ENCODE measurements around the gene NME5. TPM values are rescaled to one million over a fixed set of nuclear protein-coding genes. Genes with fewer than 3 reads are reported as not detected.

Gene NME5
- total and polyA plus RNA-seq, 2 of the 8 experiments (the other 6 are each of a cell fraction or from before 2014, with no cell fraction given) = 0.48 to 0.89 TPM

DNA sequence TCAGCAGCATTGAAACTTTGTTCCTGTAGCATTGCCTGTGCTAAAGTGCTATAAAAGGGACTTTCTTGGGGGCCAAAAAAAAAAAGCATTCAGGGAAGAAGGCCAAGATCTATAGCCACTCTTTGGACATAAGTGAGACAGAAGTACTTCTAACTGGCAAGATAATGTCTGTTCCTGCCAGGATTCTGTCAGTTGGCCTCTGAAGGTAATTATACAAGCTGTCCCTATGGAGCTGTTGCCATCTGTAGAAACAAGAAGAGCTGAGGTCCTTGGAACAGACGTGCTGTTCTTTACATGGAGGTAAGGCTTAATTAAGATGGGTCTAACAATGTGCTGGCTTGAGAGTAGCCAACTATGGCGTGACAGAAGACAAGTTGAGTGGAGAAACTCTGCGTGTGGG, 49.4 kb upstream of the NME5 start:
- Histone ChIP-seq H4K20me1 (replicated peaks in 1 of 2; ENCODE audit: control insufficient read depth in 1 of 2, insufficient read depth in 2 of 2, low read length in 2 of 2) (peaks cover 0 to 2% of the 10 kb centered on the region in 2 experiments), H4K5ac (ENCODE audit: insufficient read length, low read depth, low read length) (no peak overlapping the region), H2AFZ (ENCODE audit: low read length) (no peak overlapping the region), H3K36me3 (ENCODE audit: control insufficient read depth in 2 of 4, insufficient read depth in 4 of 4, low read length in 3 of 4) (peaks cover 44 to 90% (median 78%) of the 10 kb centered on the region in 4 experiments), H3K14ac (ENCODE audit: insufficient read length) (no peak overlapping the region), H2BK20ac (ENCODE audit: low read length) (no peak overlapping the region), H2BK15ac (ENCODE audit: low read length) (no peak overlapping the region), H3K56ac (replicated peaks; ENCODE audit: insufficient read length, low read depth, low read length) (no peak overlapping the region), H3K79me2 (ENCODE audit: control insufficient read depth in 1 of 2, insufficient read depth in 2 of 2, low read length in 2 of 2) (no peaks in the 10 kb centered on the region), H4K8ac (ENCODE audit: extremely low read depth, insufficient read depth, low read length) (no peak overlapping the region), H3K18ac (ENCODE audit: extremely low read depth, low read length) (no peak overlapping the region), H2AK5ac (ENCODE audit: low read depth, low read length) (no peak overlapping the region), H3K9me3 (ENCODE audit: insufficient read depth in 2 of 2, low read depth in 1 of 2, low read length in 1 of 2) (no peaks in the 10 kb centered on the region), H3K9ac (replicated peaks in 1 of 4; ENCODE audit: extremely low read depth in 1 of 4, low read depth in 3 of 4, low read length in 3 of 4) (no peak overlapping the region), H3K4me1 (replicated peaks in 1 of 4; ENCODE audit: control insufficient read depth in 3 of 4, insufficient read depth in 4 of 4, low read length in 3 of 4) (no peaks in the 10 kb centered on the region), H2BK12ac (ENCODE audit: low read depth, low read length) (no peak overlapping the region), H3K23ac (ENCODE audit: insufficient read length) (no peak overlapping the region), H3K23me2 (ENCODE audit: low read depth, low read length) (no peaks in the 10 kb centered on the region), H3K4ac (replicated peaks; ENCODE audit: insufficient read length, low read depth, low read length) (no peak overlapping the region), H3K4me3 (ENCODE audit: extremely low read depth in 1 of 4, insufficient read depth in 2 of 4, low read depth in 3 of 4, low read length in 4 of 4) (no peak overlapping the region), H3K27me3 (replicated peaks in 1 of 4; ENCODE audit: control insufficient read depth in 3 of 4, extremely low read depth in 1 of 4, insufficient read depth in 3 of 4, low read length in 3 of 4) (peaks cover 0 to 1% (median 0%) of the 10 kb centered on the region in 4 experiments; a peak in 1 of 7 replicates), H3K4me2 (ENCODE audit: insufficient read depth in 1 of 2, low read depth in 2 of 2, low read length in 2 of 2) (no peak overlapping the region), H2BK120ac (replicated peaks; ENCODE audit: low read depth, low read length) (no peak overlapping the region), H4K91ac (replicated peaks; ENCODE audit: insufficient read length, low read length) (no peak overlapping the region), H2BK5ac (ENCODE audit: low read depth, low read length) (no peak overlapping the region), H3K27ac (ENCODE audit: low read depth, low read length) (no peak overlapping the region), H3K79me1 (ENCODE audit: low read depth, low read length) (0 out of 2 replicates have a peak, but pooled peaks cover 2% of the 10 kb centered on the region)
- FAIRE-seq (no peak), DNase-seq (ENCODE audit: low read depth in 1 of 2, low spot score in 2 of 2) (no peak)
- ChIA-PET CTCF (ENCODE audit: partially characterized antibody) (interaction anchor here (0.8 to 2.9 kb wide), 5 partner anchors 9 to 90 kb away, joined by 3 to 12 read pairs (median 5); partner anchors contain the start of gene KIF20A), POLR2A (ENCODE audit: partially characterized antibody) (interaction anchor here (0.6 to 4.6 kb wide), 9 partner anchors 8 to 249 kb away, joined by 3 to 37 read pairs (median 4); partner anchors contain the start of genes BRD8, CDC23, KDM3B and KIF20A)
- 95% methylated on average over 3 of the region's 3 CpGs; no CpG with 5 or more reads in 1 of the 2 experiments for WGBS, 2 experiments (ENCODE audit: extremely low coverage in 1 of 2, insufficient coverage in 1 of 2, insufficient read length in 1 of 2, insufficient replicate concordance in 2 of 2, low coverage in 1 of 2, low lambda C conversion rate in 2 of 2, missing lambda C conversion rate in 1 of 2)
- TF ChIP-seq, protein P1, sequence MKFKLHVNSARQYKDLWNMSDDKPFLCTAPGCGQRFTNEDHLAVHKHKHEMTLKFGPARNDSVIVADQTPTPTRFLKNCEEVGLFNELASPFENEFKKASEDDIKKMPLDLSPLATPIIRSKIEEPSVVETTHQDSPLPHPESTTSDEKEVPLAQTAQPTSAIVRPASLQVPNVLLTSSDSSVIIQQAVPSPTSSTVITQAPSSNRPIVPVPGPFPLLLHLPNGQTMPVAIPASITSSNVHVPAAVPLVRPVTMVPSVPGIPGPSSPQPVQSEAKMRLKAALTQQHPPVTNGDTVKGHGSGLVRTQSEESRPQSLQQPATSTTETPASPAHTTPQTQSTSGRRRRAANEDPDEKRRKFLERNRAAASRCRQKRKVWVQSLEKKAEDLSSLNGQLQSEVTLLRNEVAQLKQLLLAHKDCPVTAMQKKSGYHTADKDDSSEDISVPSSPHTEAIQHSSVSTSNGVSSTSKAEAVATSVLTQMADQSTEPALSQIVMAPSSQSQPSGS (IDR thresholded peaks at IDR 0.05; ENCODE audit: low read length) = no peak
- TF ChIP-seq RBBP5 (IDR thresholded peaks at IDR 0.05; ENCODE audit: borderline replicate concordance, low read depth, low read length) (no peak), HDAC6 (IDR thresholded peaks at IDR 0.05; ENCODE audit: low read depth, low read length) (no peak), KDM5A (IDR thresholded peaks at IDR 0.05; ENCODE audit: low read length) (no peak), TEAD4 (IDR thresholded peaks at IDR 0.05; ENCODE audit: low read depth, low read length) (no peak)

Measured in H1 (cell line).